Anterior cingulate cortex (tissue), 58 donors: ENCODE measurements around the gene NECTIN1.

ENCODE experiments used
- DNase-seq, 58 donors: peaks; one replicate each; lab custom pipeline; 2025; lab: John Stamatoyannopoulos, UW

The NECTIN1 gene

GRCh38 chr11:119699227-119699626, 29.8 kb downstream of the NECTIN1 start:
- DNase-seq, result peak in 3 of 58 donors; percentile 18 to 29 (median 21)

GRCh38 chr11:119697882-119698281, 31.1 kb downstream of the NECTIN1 start:
- no peak for DNase-seq

- no peak for DNase-seq
These were observed 31.6 kb downstream of the NECTIN1 start for GRCh38 chr11:119697445-119697844.

GRCh38 chr11:119696378-119697222, 32.4 kb downstream of the NECTIN1 start:
- no peak for DNase-seq

GRCh38 chr11:119694334-119694733, 34.7 kb downstream of the NECTIN1 start:
- no peak for DNase-seq

- no peak for DNase-seq
These were observed 35.7 kb downstream of the NECTIN1 start for GRCh38 chr11:119693253-119693815.

GRCh38 chr11:119692540-119692820, 36.5 kb downstream of the NECTIN1 start:
- no peak for DNase-seq

GRCh38 chr11:119691701-119692539, 37.1 kb downstream of the NECTIN1 start:
- DNase-seq, result peak in 1 of 58 donors; percentile 24

GRCh38 chr11:119691020-119691666, 37.9 kb downstream of the NECTIN1 start:
- DNase-seq, result no peak

- no peak for DNase-seq
These were observed 39.7 kb downstream of the NECTIN1 start for GRCh38 chr11:119689302-119689701.

GRCh38 chr11:119688356-119688755, 40.6 kb downstream of the NECTIN1 start:
- no peak for DNase-seq

- DNase-seq, result peak in 4 of 58 donors; percentile 19 to 38 (median 28)
These were observed 41.5 kb downstream of the NECTIN1 start for GRCh38 chr11:119687373-119688046.

- no peak for DNase-seq
These were observed 42.7 kb downstream of the NECTIN1 start for GRCh38 chr11:119686177-119686882.

GRCh38 chr11:119685111-119685746, 43.8 kb downstream of the NECTIN1 start:
- no peak for DNase-seq

GRCh38 chr11:119684361-119685110, 44.5 kb downstream of the NECTIN1 start:
- no peak for DNase-seq

- no peak for DNase-seq
These were observed 45.2 kb downstream of the NECTIN1 start for GRCh38 chr11:119683783-119684182.

- peak in 2 of 58 donors; percentile 48 to 49 for DNase-seq
These were observed 47.6 kb downstream of the NECTIN1 start for GRCh38 chr11:119681361-119681910.
